SK-N-SH (cell line): Measurements from ENCODE around the gene RFFL. TPM values are rescaled to one million over a fixed set of nuclear protein-coding genes. Genes with fewer than 3 reads are reported as not detected.

Source experiments
- CHD2 ChIP-seq: fragments of 150-350 bp; IDR thresholded peaks from 2 replicates; pipeline ENCODE4 v1.6.1; 2018; ENCODE audit warnings: low read length; ENCODE audit not compliant: partially characterized antibody
- CTCF ChIP-seq: fragments of 200-600 bp; sonication (generic); IDR thresholded peaks from 2 replicates; pipeline ENCODE4 v1.6.1; 2017; ENCODE audit warnings: antibody characterized with exemption, mild to moderate bottlenecking, moderate library complexity
- ELF1 ChIP-seq: IDR thresholded peaks from 2 replicates; pipeline ENCODE4 v1.4.0; 2012
- EP300 ChIP-seq, 2 experiments: IDR thresholded peaks; 2 replicates each; pipeline versions ENCODE4 v1.4.0 to v1.6.1; 2012; ENCODE audit warnings: borderline replicate concordance in 1 of 2, low read depth in 1 of 2, low read length in 1 of 2
- FOXJ3 ChIP-seq: sonication (generic); formaldehyde crosslinking; IDR thresholded peaks from 2 replicates; pipeline ENCODE4 v1.5.1; 2020; ENCODE audit warnings: mild to moderate bottlenecking, missing genetic modification reagents
- FOXM1 ChIP-seq: IDR thresholded peaks from 2 replicates; pipeline ENCODE4 v1.4.0; 2012; ENCODE audit warnings: low read depth, mild to moderate bottlenecking
- GABPA ChIP-seq: IDR thresholded peaks from 2 replicates; pipeline ENCODE4 v1.4.0; 2012; ENCODE audit warnings: low read depth, mild to moderate bottlenecking
- GATA2 ChIP-seq: sonication (generic); formaldehyde crosslinking; IDR thresholded peaks from 2 replicates; pipeline ENCODE4 v1.5.0; 2020; ENCODE audit warnings: mild to moderate bottlenecking, missing genetic modification reagents
- IRF3 ChIP-seq: fragments of 150-350 bp; IDR thresholded peaks from 2 replicates; pipeline ENCODE4 v1.6.1; 2016; ENCODE audit warnings: mild to moderate bottlenecking, low read depth, low read length
- JUND ChIP-seq: IDR thresholded peaks from 2 replicates; pipeline ENCODE4 v1.4.0; 2012
- MAX ChIP-seq: IDR thresholded peaks from 2 replicates; pipeline ENCODE4 v1.4.0; 2012; ENCODE audit warnings: low read depth
- MEF2A ChIP-seq: IDR thresholded peaks from 2 replicates; pipeline ENCODE4 v1.4.0; 2012; ENCODE audit warnings: low read depth, borderline replicate concordance
- NFIC ChIP-seq: IDR thresholded peaks from 2 replicates; pipeline ENCODE4 v1.4.0; 2012; ENCODE audit warnings: borderline replicate concordance
- NRF1 ChIP-seq: IDR thresholded peaks from 2 replicates; pipeline ENCODE4 v1.6.1; 2012; ENCODE audit warnings: low read depth, mild to moderate bottlenecking, low read length
- PBX3 ChIP-seq: IDR thresholded peaks from 2 replicates; pipeline ENCODE4; 2012
- POLR2AphosphoS5 ChIP-seq: IDR thresholded peaks from 2 replicates; pipeline ENCODE4 v1.6.1; 2012; ENCODE audit warnings: low read depth, low read length
- RAD21 ChIP-seq: IDR thresholded peaks from 2 replicates; pipeline ENCODE4 v1.6.1; 2012; ENCODE audit warnings: mild to moderate bottlenecking, low read length
- RCOR1 ChIP-seq: fragments of 150-350 bp; IDR thresholded peaks from 2 replicates; pipeline ENCODE4 v1.6.1; 2017; ENCODE audit warnings: antibody characterized with exemption, low read length
- REST ChIP-seq: IDR thresholded peaks from 2 replicates; pipeline ENCODE4 v1.6.1; 2012; ENCODE audit warnings: mild to moderate bottlenecking, low read depth, low read length, moderate library complexity
- RFX5 ChIP-seq: IDR thresholded peaks from 2 replicates; pipeline ENCODE4 v1.6.1; 2012; ENCODE audit warnings: mild to moderate bottlenecking, improper control_type of control experiment, low read length
- RXRA ChIP-seq: IDR thresholded peaks from 2 replicates; pipeline ENCODE4 v1.4.0; 2012; ENCODE audit warnings: low read depth, mild to moderate bottlenecking, borderline replicate concordance
- SIN3A ChIP-seq: IDR thresholded peaks from 2 replicates; pipeline ENCODE4 v1.6.1; 2012; ENCODE audit warnings: low read depth, mild to moderate bottlenecking, low read length, moderate library complexity, borderline replicate concordance
- SMC3 ChIP-seq: IDR thresholded peaks from 2 replicates; pipeline ENCODE4 v1.6.1; 2012; ENCODE audit warnings: low read depth, low read length, improper control_type of control experiment
- TAF1 ChIP-seq: IDR thresholded peaks from 2 replicates; pipeline ENCODE4 v1.6.1; 2012; ENCODE audit warnings: low read depth, mild to moderate bottlenecking, low read length, moderate library complexity, borderline replicate concordance
- TCF12 ChIP-seq: IDR thresholded peaks from 2 replicates; pipeline ENCODE4 v1.4.0; 2012
- TEAD4 ChIP-seq: IDR thresholded peaks from 2 replicates; pipeline ENCODE4 v1.4.0; 2012; ENCODE audit warnings: mild to moderate bottlenecking, borderline replicate concordance; ENCODE audit not compliant: insufficient read depth
- YY1 ChIP-seq: IDR thresholded peaks from 2 replicates; pipeline ENCODE4 v1.4.0; 2012; ENCODE audit warnings: low read depth, mild to moderate bottlenecking
- polyA plus RNA-seq, 3 experiments: library from polyadenylated mRNA; depleted of rRNA; stranded (reverse); fragments of >200 nt; gene quantifications; 2 replicates each; pipeline ENCODE4 v1.2.3, GENCODE V29; 2012

The RFFL gene
- polyA plus RNA-seq, 1 of the 3 experiments (the other 2 are of a cell fraction): 10.1 TPM

GRCh38 chr17:35084987-35085386, 21.5 kb upstream of the RFFL start (continued):
- no peak for TF ChIP-seq REST
- peak; percentile 54; the same call in 1 of the 2 replicates for TF ChIP-seq NFIC
- no peak for TF ChIP-seq YY1
- peak; percentile 82 for TF ChIP-seq PBX3
- TF ChIP-seq IRF3: no peak
- peak in 1 of 2 experiments; percentile 62; a peak in 1 of 4 replicates for TF ChIP-seq EP300 (IDR thresholded peaks at IDR 0.05; ENCODE audit: borderline replicate concordance in 1 of 2, low read depth in 1 of 2, low read length in 1 of 2)
- TF ChIP-seq CHD2: no peak
- no peak for TF ChIP-seq TAF1
- no peak for TF ChIP-seq RAD21
- TF ChIP-seq RCOR1: no peak
- TF ChIP-seq TEAD4: 0 out of 2 replicates have a peak, but pooled peaks have one; percentile 18
- peak; percentile 69; the same call in 1 of the 2 replicates for TF ChIP-seq TCF12
- 0 out of 2 replicates have a peak, but pooled peaks have one; percentile 45 for TF ChIP-seq FOXM1
- no peak for TF ChIP-seq GABPA
- no peak for TF ChIP-seq FOXJ3 (CRISPR knock-in tag)
- 0 out of 2 replicates have a peak, but pooled peaks have one; percentile 13 for TF ChIP-seq ELF1
- no peak for TF ChIP-seq CTCF
- TF ChIP-seq RFX5: no peak
- peak; percentile 86; the same call in 1 of the 2 replicates for TF ChIP-seq RXRA
- TF ChIP-seq MAX: no peak
- no peak for TF ChIP-seq MEF2A
- 0 out of 2 replicates have a peak, but pooled peaks have one; percentile 26 for TF ChIP-seq SIN3A
- no peak for TF ChIP-seq NRF1
- TF ChIP-seq JUND: peak; percentile 84
- no peak for TF ChIP-seq SMC3
- TF ChIP-seq POLR2AphosphoS5: peak; percentile 19; the same call in 1 of the 2 replicates
- TF ChIP-seq GATA2 (CRISPR knock-in tag): no peak
